ENCODE results near the gene LCN6.

The LCN6 gene

GRCh38 chr9:136694163-136694871 is 54.0 kb downstream of the LCN6 start:
- H3K36me3 ChIP-seq (ENCODE audit: control insufficient read depth, insufficient read depth, low read length) = no peaks in the 10 kb centered on the region
- no peak overlapping the region for H3K27ac ChIP-seq (ENCODE audit: insufficient read depth, low read depth, low read length, poor library complexity, severe bottlenecking)
- no peaks in the 10 kb centered on the region for H3K9me3 ChIP-seq (ENCODE audit: control insufficient read depth, low read length)
- H3K4me3 ChIP-seq (ENCODE audit: insufficient read depth, low read depth, low read length) = no peak overlapping the region
- H3K27me3 ChIP-seq (ENCODE audit: control insufficient read depth, insufficient read depth, low read length, poor library complexity, severe bottlenecking) = peaks cover under 1% of the 10 kb centered on the region
- peaks cover 18% of the 10 kb centered on the region for H3K4me1 ChIP-seq (ENCODE audit: control insufficient read depth, insufficient read depth, low read length)
- 55 to 58% methylated on average over 32 of the region's 32 CpGs for WGBS, 2 experiments
